ENCODE results near the gene WBP2. TPM values are rescaled to one million over a fixed set of nuclear protein-coding genes. Genes with fewer than 3 reads are reported as not detected.
"Not testable (repeated sequence)": the region's sequence is repeated elsewhere in the genome, so short reads cannot be mapped to it uniquely, and the experiment has no call there.

Gene WBP2
- total RNA-seq, 4 donors from 2014 or later = 129 to 259 (median 148) TPM

- intact Hi-C loops (cut with DNase I; ENCODE audit: low total_unique reads) (loop anchor here (2.0 to 10.0 kb wide), 3 partner anchors 69 to 391 kb away; partner anchors contain the start of genes ACOX1, RNF157, TEN1 and UNK), in situ Hi-C loops (cut with MboI; ENCODE audit: low sequenced_read_pairs in 4 of 4) (no loop called here)
- no peaks in the 10 kb centered on the region for H3K27me3 ChIP-seq
- ATAC-seq (peak; percentile 48 to 55), DNase-seq (peak; percentile 79 to 85)
- H3K36me3 ChIP-seq = peaks cover 0 to 24% of the 10 kb centered on the region in 2 donors
- peak; percentile 74 to 80 for TF ChIP-seq POLR2A (IDR thresholded peaks at IDR 0.05)
- no peak for TF ChIP-seq CTCF (IDR thresholded peaks at IDR 0.05 in 4 of 5, conservative IDR thresholded peaks at IDR 0.05 in 1 of 5)
- H3K4me3 ChIP-seq = peak overlapping the region; percentile 59 to 82 (median 66)
- no peaks in the 10 kb centered on the region for H3K9me3 ChIP-seq
- peak overlapping the region; percentile 95 to 99 (median 95) for H3K27ac ChIP-seq
- H3K4me1 ChIP-seq = peaks cover 51 to 52% of the 10 kb centered on the region in 2 donors
Measured at GRCh38 chr17:75854101-75854748, 910 bp downstream of the WBP2 start.

- Histone ChIP-seq H3K27ac (peak overlapping the region; percentile 95 to 99 (median 95)), H3K4me1 (peaks cover 53 to 55% of the 10 kb centered on the region in 2 donors), H3K9me3 (no peaks in the 10 kb centered on the region), H3K4me3 (peak overlapping the region; percentile 9 to 82 (median 61)), H3K27me3 (no peaks in the 10 kb centered on the region), H3K36me3 (peaks cover 0 to 32% of the 10 kb centered on the region in 2 donors)
- in situ Hi-C loops (cut with MboI; ENCODE audit: low sequenced_read_pairs in 4 of 4) (no loop called here), intact Hi-C loops (cut with DNase I; ENCODE audit: low total_unique reads) (loop anchor here (5.0 to 10.0 kb wide), 2 partner anchors 124 to 391 kb away; partner anchors contain the start of genes ACOX1, RNF157 and TEN1)
- no peak for TF ChIP-seq CTCF (IDR thresholded peaks at IDR 0.05 in 4 of 5, conservative IDR thresholded peaks at IDR 0.05 in 1 of 5)
- TF ChIP-seq POLR2A (IDR thresholded peaks at IDR 0.05) = no peak
- DNase-seq = peak; percentile 73 to 81
- peak; percentile 8 to 34 for ATAC-seq
Measured at GRCh38 chr17:75853433-75853832, 1.7 kb downstream of the WBP2 start.

- in situ Hi-C loops (cut with MboI; ENCODE audit: low sequenced_read_pairs in 4 of 4); H3K27me3 ChIP-seq; H3K9me3 ChIP-seq; ATAC-seq; H3K4me3 ChIP-seq: not testable (repeated sequence)
- intact Hi-C loops (cut with DNase I; ENCODE audit: low total_unique reads) = loop anchor here (5.0 to 10.0 kb wide), 2 partner anchors 126 to 393 kb away; partner anchors contain the start of genes ACOX1, RNF157 and TEN1
- H3K36me3 ChIP-seq = peaks cover 0 to 50% of the 10 kb centered on the region in 2 donors
- peak in 1 of 2 donors; percentile 31 for TF ChIP-seq POLR2A (IDR thresholded peaks at IDR 0.05)
- peaks cover 68 to 70% of the 10 kb centered on the region in 2 donors for H3K4me1 ChIP-seq
- H3K27ac ChIP-seq = peak overlapping the region; percentile 95 to 99 (median 95)
- peak in 1 of 2 donors; percentile 54 for DNase-seq
Measured at GRCh38 chr17:75851693-75851991, 3.5 kb downstream of the WBP2 start.

GRCh38 chr17:75850928-75851692 lies 4.0 kb downstream of the WBP2 start:
- ATAC-seq (peak; percentile 25 to 29), DNase-seq (peak; percentile 76 to 82)
- Histone ChIP-seq H3K36me3 (peaks cover 0 to 55% of the 10 kb centered on the region in 2 donors), H3K4me3 (no peak overlapping the region), H3K27ac (peak overlapping the region; percentile 95 to 99 (median 95)), H3K27me3 (no peaks in the 10 kb centered on the region), H3K4me1 (peaks cover 68 to 71% of the 10 kb centered on the region in 2 donors), H3K9me3 (no peaks in the 10 kb centered on the region)
- TF ChIP-seq POLR2A (IDR thresholded peaks at IDR 0.05) = peak; percentile 72
- no peak for TF ChIP-seq CTCF (IDR thresholded peaks at IDR 0.05 in 4 of 5, conservative IDR thresholded peaks at IDR 0.05 in 1 of 5)
- intact Hi-C loops (cut with DNase I; ENCODE audit: low total_unique reads) = loop anchor here (5.0 to 10.0 kb wide), 2 partner anchors 126 to 394 kb away; partner anchors contain the start of genes ACOX1, RNF157 and TEN1
- in situ Hi-C loops (cut with MboI; ENCODE audit: low sequenced_read_pairs in 4 of 4) = no loop called here

GRCh38 chr17:75849724-75850123 lies 5.4 kb downstream of the WBP2 start:
- in situ Hi-C loops (cut with MboI; ENCODE audit: low sequenced_read_pairs in 4 of 4) (no loop called here), intact Hi-C loops (cut with DNase I; ENCODE audit: low total_unique reads) (loop anchor here (5.0 to 10.0 kb wide), 2 partner anchors 128 to 395 kb away; partner anchors contain the start of genes ACOX1, RNF157 and TEN1)
- Histone ChIP-seq H3K27ac (peak overlapping the region; percentile 95 to 99 (median 95)), H3K9me3 (no peaks in the 10 kb centered on the region), H3K4me3 (no peak overlapping the region), H3K4me1 (peaks cover 79 to 84% of the 10 kb centered on the region in 2 donors), H3K36me3 (peaks cover 0 to 61% of the 10 kb centered on the region in 2 donors), H3K27me3 (no peaks in the 10 kb centered on the region)
- DNase-seq = no peak
- ATAC-seq = no peak
- TF ChIP-seq CTCF (IDR thresholded peaks at IDR 0.05 in 4 of 5, conservative IDR thresholded peaks at IDR 0.05 in 1 of 5) (no peak), POLR2A (IDR thresholded peaks at IDR 0.05) (no peak)
